ENCODE measurements around the gene DMXL2.

The DMXL2 gene

GRCh38 chr15:51600114-51600513, 22.5 kb downstream of the DMXL2 start:
- ChIA-PET POLR2A (no interaction called here), CTCF (no interaction called here)
- no peak for TF ChIP-seq FOXK2 (IDR thresholded peaks at IDR 0.05)
- no peak for TF ChIP-seq TARDBP (IDR thresholded peaks at IDR 0.05)
- no peak for TF ChIP-seq SUZ12 (IDR thresholded peaks at IDR 0.05)
- no peak for TF ChIP-seq SP1 (IDR thresholded peaks at IDR 0.05)
- no peak for TF ChIP-seq ELF4 (IDR thresholded peaks at IDR 0.05)
- no peak for TF ChIP-seq CTBP1 (IDR thresholded peaks at IDR 0.05; ENCODE audit: borderline replicate concordance)
- no peak for TF ChIP-seq FOXA1 (IDR thresholded peaks at IDR 0.05)
- no peak for TF ChIP-seq ZNF384 (IDR thresholded peaks at IDR 0.05)
- TF ChIP-seq FOXM1 (IDR thresholded peaks at IDR 0.05; ENCODE audit: borderline replicate concordance), result no peak
- no peak for TF ChIP-seq ARNT (IDR thresholded peaks at IDR 0.05)
- no peak for TF ChIP-seq L3MBTL2 (conservative IDR thresholded peaks at IDR 0.05)
- no peak for TF ChIP-seq LEF1 (IDR thresholded peaks at IDR 0.05; ENCODE audit: borderline replicate concordance)
- no peak for TF ChIP-seq BHLHE40 (IDR thresholded peaks at IDR 0.05; ENCODE audit: borderline replicate concordance)
- no peak for TF ChIP-seq HDGF (IDR thresholded peaks at IDR 0.05; ENCODE audit: borderline replicate concordance)
- no peak for TF ChIP-seq PKNOX1 (IDR thresholded peaks at IDR 0.05)
- no peak for DNase-seq (ENCODE audit: extremely low spot score)

DNA sequence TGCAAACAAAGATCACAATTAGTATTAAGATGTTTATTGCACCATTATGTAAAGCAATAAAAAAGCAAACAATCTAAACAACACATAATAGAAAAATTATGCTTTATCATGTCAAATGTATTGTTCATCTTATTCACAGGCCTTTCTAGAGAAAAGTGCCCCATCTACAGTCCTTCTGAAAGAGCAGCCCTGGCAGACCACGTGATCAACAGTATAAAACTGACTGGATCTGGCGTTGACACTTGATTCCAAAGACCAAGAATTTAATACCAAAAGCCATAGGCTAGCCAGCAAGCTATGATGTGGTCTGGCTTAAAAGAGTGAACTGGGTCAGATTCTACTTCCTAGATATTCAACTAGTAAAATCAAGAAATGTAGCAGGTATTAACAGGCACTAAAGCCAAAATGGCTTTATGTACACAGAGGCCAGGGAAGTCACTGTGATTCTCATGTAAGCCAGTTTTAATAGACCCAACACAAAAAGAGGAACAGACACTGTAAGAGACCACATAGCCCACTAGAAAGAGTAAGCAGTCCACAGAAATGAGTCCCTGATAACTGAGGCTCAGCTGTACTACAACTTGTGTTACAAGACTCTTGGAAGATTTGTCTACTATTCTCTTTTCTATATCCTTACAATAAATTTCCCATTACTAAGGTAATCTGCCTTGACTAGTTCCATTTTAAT, 32.5 kb downstream of the DMXL2 start:
- CTCF ChIA-PET, result no interaction called here

GRCh38 chr15:51588966-51589365, 33.6 kb downstream of the DMXL2 start:
- ChIA-PET POLR2A (no interaction called here), CTCF (no interaction called here)
- no peak for DNase-seq (ENCODE audit: extremely low spot score)
- TF ChIP-seq HDGF (IDR thresholded peaks at IDR 0.05; ENCODE audit: borderline replicate concordance) (no peak), ZNF384 (IDR thresholded peaks at IDR 0.05) (no peak), ELF4 (IDR thresholded peaks at IDR 0.05) (no peak), FOXA1 (IDR thresholded peaks at IDR 0.05) (no peak), L3MBTL2 (conservative IDR thresholded peaks at IDR 0.05) (no peak), ARNT (IDR thresholded peaks at IDR 0.05) (no peak), SP1 (IDR thresholded peaks at IDR 0.05) (no peak), TARDBP (IDR thresholded peaks at IDR 0.05) (no peak), SUZ12 (IDR thresholded peaks at IDR 0.05) (no peak), NFRKB (IDR thresholded peaks at IDR 0.05) (no peak), FOXM1 (IDR thresholded peaks at IDR 0.05; ENCODE audit: borderline replicate concordance) (no peak), PKNOX1 (IDR thresholded peaks at IDR 0.05) (no peak), FOXK2 (IDR thresholded peaks at IDR 0.05) (no peak), LEF1 (IDR thresholded peaks at IDR 0.05; ENCODE audit: borderline replicate concordance) (no peak), BHLHE40 (IDR thresholded peaks at IDR 0.05; ENCODE audit: borderline replicate concordance) (no peak), CTBP1 (IDR thresholded peaks at IDR 0.05; ENCODE audit: borderline replicate concordance) (no peak)

More for the DNA sequence above, 32.5 kb downstream of the DMXL2 start:
- no peak for DNase-seq (ENCODE audit: extremely low spot score)
- POLR2A ChIA-PET, result no interaction called here
- no peak for TF ChIP-seq SUZ12 (IDR thresholded peaks at IDR 0.05)
- TF ChIP-seq BHLHE40 (IDR thresholded peaks at IDR 0.05; ENCODE audit: borderline replicate concordance), result no peak
- TF ChIP-seq FOXA1 (IDR thresholded peaks at IDR 0.05), result no peak
- TF ChIP-seq ARNT (IDR thresholded peaks at IDR 0.05), result no peak
- no peak for TF ChIP-seq CTBP1 (IDR thresholded peaks at IDR 0.05; ENCODE audit: borderline replicate concordance)
- no peak for TF ChIP-seq ZNF384 (IDR thresholded peaks at IDR 0.05)
- TF ChIP-seq FOXM1 (IDR thresholded peaks at IDR 0.05; ENCODE audit: borderline replicate concordance), result no peak
- no peak for TF ChIP-seq FOXK2 (IDR thresholded peaks at IDR 0.05)
- TF ChIP-seq PKNOX1 (IDR thresholded peaks at IDR 0.05), result no peak

DNA sequence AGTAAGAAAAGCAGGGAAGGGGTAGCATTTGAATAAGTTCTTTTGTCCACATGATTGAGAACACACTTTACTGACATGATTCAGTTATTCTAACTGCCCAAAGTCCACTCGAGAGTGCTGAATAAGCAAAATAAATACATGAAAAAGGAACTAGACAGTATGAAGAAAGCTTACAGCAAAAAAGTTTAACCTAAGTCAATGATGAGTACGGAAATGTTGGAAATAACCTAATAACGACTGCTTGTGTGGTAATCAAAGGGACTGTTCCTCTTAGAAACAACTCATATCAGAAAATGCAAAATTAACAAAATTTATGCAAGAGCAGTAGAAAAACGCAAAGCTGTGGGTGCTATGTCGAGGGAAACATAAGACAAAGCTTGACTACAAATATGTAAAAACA, 36.6 kb downstream of the DMXL2 start:
- DNase-seq (ENCODE audit: extremely low spot score), result no peak
- CTCF ChIA-PET, result no interaction called here
- POLR2A ChIA-PET, result no interaction called here
- TF ChIP-seq L3MBTL2 (conservative IDR thresholded peaks at IDR 0.05) (no peak), FOXK2 (IDR thresholded peaks at IDR 0.05) (no peak), NFRKB (IDR thresholded peaks at IDR 0.05) (no peak), LEF1 (IDR thresholded peaks at IDR 0.05; ENCODE audit: borderline replicate concordance) (no peak), HDGF (IDR thresholded peaks at IDR 0.05; ENCODE audit: borderline replicate concordance) (no peak), CTBP1 (IDR thresholded peaks at IDR 0.05; ENCODE audit: borderline replicate concordance) (no peak), ELF4 (IDR thresholded peaks at IDR 0.05) (no peak), PKNOX1 (IDR thresholded peaks at IDR 0.05) (no peak), ARNT (IDR thresholded peaks at IDR 0.05) (no peak), ZNF384 (IDR thresholded peaks at IDR 0.05) (no peak)

DNA sequence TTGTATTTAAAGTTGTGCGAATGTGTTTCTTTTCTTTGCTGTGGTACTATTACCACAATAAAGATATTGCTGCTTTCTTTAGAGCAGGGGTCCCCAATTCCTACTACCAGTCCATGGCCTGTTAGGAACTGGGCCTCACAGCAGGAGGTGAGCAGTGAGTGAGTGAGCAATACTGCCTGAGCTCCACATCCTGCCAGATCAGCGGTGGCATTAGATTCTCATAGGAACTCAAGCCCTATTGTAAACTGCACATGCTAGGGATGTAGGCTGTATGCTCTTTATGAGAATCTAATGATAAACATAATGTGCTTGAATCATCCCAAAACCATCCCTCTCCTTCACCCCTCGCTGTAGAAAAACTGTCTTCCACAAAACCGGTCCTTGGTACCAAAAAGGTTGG, 41.6 kb downstream of the DMXL2 start:
- TF ChIP-seq ARNT (IDR thresholded peaks at IDR 0.05), result no peak
- TF ChIP-seq FOXA1 (IDR thresholded peaks at IDR 0.05), result no peak
- TF ChIP-seq L3MBTL2 (conservative IDR thresholded peaks at IDR 0.05), result no peak
- TF ChIP-seq NFRKB (IDR thresholded peaks at IDR 0.05), result no peak
- no peak for TF ChIP-seq ZNF384 (IDR thresholded peaks at IDR 0.05)
- TF ChIP-seq SP1 (IDR thresholded peaks at IDR 0.05), result no peak
- no peak for TF ChIP-seq FOXK2 (IDR thresholded peaks at IDR 0.05)
- TF ChIP-seq SUZ12 (IDR thresholded peaks at IDR 0.05), result no peak
- no peak for TF ChIP-seq CTBP1 (IDR thresholded peaks at IDR 0.05; ENCODE audit: borderline replicate concordance)
- no peak for TF ChIP-seq TARDBP (IDR thresholded peaks at IDR 0.05)
- TF ChIP-seq LEF1 (IDR thresholded peaks at IDR 0.05; ENCODE audit: borderline replicate concordance), result no peak
- TF ChIP-seq HDGF (IDR thresholded peaks at IDR 0.05; ENCODE audit: borderline replicate concordance), result no peak
- TF ChIP-seq BHLHE40 (IDR thresholded peaks at IDR 0.05; ENCODE audit: borderline replicate concordance), result no peak
- ChIA-PET CTCF (no interaction called here), POLR2A (no interaction called here)
- no peak for DNase-seq (ENCODE audit: extremely low spot score)

All from HEK293T (cell line).